Vein endothelial cell (primary cell): Measurements from ENCODE around the gene RBBP8. TPM values are rescaled to one million over a fixed set of nuclear protein-coding genes. Genes with fewer than 3 reads are reported as not detected.

Source experiments
- small RNA-seq: library from RNA; depleted of rRNA; stranded (forward); fragments of <200 nt; gene quantifications from one replicate; pipeline ENCODE3, GENCODE V24; 2012
- total RNA-seq: library from RNA; depleted of rRNA; stranded (reverse); fragments of >200 nt; gene quantifications from 2 replicates; pipeline ENCODE4 v1.2.3, GENCODE V29; 2012

The RBBP8 gene
- 11.1 and 20.5 TPM in 2 replicates for total RNA-seq

GRCh38 chr18:22933206-22933965 lies at the start of gene RBBP8:
Gene RBBP8, plus strand, starts transcription at chr18:22933328. Its CDS starts 3,524 bp downstream, at chr18:22936852.

Small RNA genes within 50 kb of the gene (small RNA-seq; reads per million reads assigned to genes)
- gene RF00019 (not detected), gene RN7SL745P (not detected)

Other genes with a start within 250 kb of the RBBP8 start
- 55.9 and 103 TPM in 2 replicates for gene CABLES1, start 202.2 kb downstream of the RBBP8 start, total RNA-seq